WTC11 (cell line): Measurements from ENCODE around the gene STRA6. TPM values are rescaled to one million over a fixed set of nuclear protein-coding genes. Genes with fewer than 3 reads are reported as not detected.

Source experiments
- ATAC-seq: fragments of 200-7000 bp; cut with Tn5 transposase; 2 replicates; pipeline ENCODE4 v1.10.0; 2021; ENCODE audit warnings: mild to moderate bottlenecking, moderate library complexity
- CTCF ChIA-PET: fragments of 300-600 bp; sonication (Branson Sonifier 250); formaldehyde crosslinking; loops from one replicate; lab custom pipeline; 2021; ENCODE audit warnings: antibody characterized with exemption; lab: Charles Lee
- POLR2A ChIA-PET: fragments of 350-600 bp; sonication (Branson Sonifier 250); formaldehyde crosslinking; loops from one replicate; lab custom pipeline; 2021; ENCODE audit warnings: antibody characterized with exemption; lab: Charles Lee
- DNase-seq: peaks from one replicate; pipeline ENCODE4 v3.0.0; 2021; ENCODE audit warnings: low spot score
- H3K27ac Mint-ChIP-seq: 2 replicates; pipeline ENCODE4 v1.8.0; 2021; ENCODE audit warnings: mixed read lengths
- H3K27me3 Mint-ChIP-seq: 2 replicates; pipeline ENCODE4 v1.8.0; 2021; ENCODE audit warnings: low read depth, mild to moderate bottlenecking, moderate library complexity, mixed read lengths
- H3K36me3 Mint-ChIP-seq: 2 replicates; pipeline ENCODE4 v1.8.0; 2021; ENCODE audit warnings: mixed read lengths
- H3K4me1 Mint-ChIP-seq: 2 replicates; pipeline ENCODE4 v1.8.0; 2022; ENCODE audit warnings: mixed read lengths
- H3K4me3 Mint-ChIP-seq: 2 replicates; pipeline ENCODE4 v1.8.0; 2021; ENCODE audit warnings: mild to moderate bottlenecking, moderate library complexity, mixed read lengths
- H3K9me3 Mint-ChIP-seq: 2 replicates; pipeline ENCODE4 v1.8.0; 2021; ENCODE audit warnings: mixed read lengths
- ATF1 ChIP-seq: sonication (generic); formaldehyde crosslinking; IDR thresholded peaks from 2 replicates; pipeline ENCODE4 v1.8.1; 2023; ENCODE audit warnings: mild to moderate bottlenecking, moderate library complexity, missing genetic modification reagents
- ATF3 ChIP-seq: sonication (generic); formaldehyde crosslinking; conservative IDR thresholded peaks from 2 replicates; pipeline ENCODE4 v1.8.1; 2022; ENCODE audit warnings: mild to moderate bottlenecking, missing genetic modification reagents
- ELF4 ChIP-seq: sonication (generic); formaldehyde crosslinking; IDR thresholded peaks from 2 replicates; pipeline ENCODE4 v1.8.1; 2022; ENCODE audit warnings: low read depth, mild to moderate bottlenecking, moderate library complexity, missing genetic modification reagents
- ERG ChIP-seq: fragments of 250-450 bp; sonication (Bioruptor Pico); IDR thresholded peaks from 2 replicates; pipeline ENCODE4 v1.8.0; 2021; ENCODE audit warnings: mild to moderate bottlenecking
- FOXJ3 ChIP-seq: sonication (generic); formaldehyde crosslinking; IDR thresholded peaks from 2 replicates; pipeline ENCODE4 v1.9.0; 2021; ENCODE audit warnings: missing genetic modification reagents, mild to moderate bottlenecking, borderline replicate concordance
- FOXP1 ChIP-seq: sonication (generic); formaldehyde crosslinking; IDR thresholded peaks from 2 replicates; pipeline ENCODE4 v1.8.0; 2022; ENCODE audit warnings: missing genetic modification reagents, mild to moderate bottlenecking, moderate library complexity, borderline replicate concordance
- HMGXB4 ChIP-seq: sonication (generic); formaldehyde crosslinking; IDR thresholded peaks from 2 replicates; pipeline ENCODE4 v1.8.1; 2023; ENCODE audit warnings: mild to moderate bottlenecking, moderate library complexity, missing genetic modification reagents
- IRF2 ChIP-seq: sonication (generic); formaldehyde crosslinking; IDR thresholded peaks from 2 replicates; pipeline ENCODE4 v1.8.0; 2022; ENCODE audit warnings: low read depth, missing genetic modification reagents, borderline replicate concordance
- KAT7 ChIP-seq: sonication (generic); formaldehyde crosslinking; IDR thresholded peaks from 2 replicates; pipeline ENCODE4 v1.8.1; 2023; ENCODE audit warnings: missing genetic modification reagents, mild to moderate bottlenecking, borderline replicate concordance
- NFATC4 ChIP-seq: fragments of 250-450 bp; sonication (Bioruptor Pico); IDR thresholded peaks from 2 replicates; pipeline ENCODE4 v1.9.0; 2021; ENCODE audit warnings: mild to moderate bottlenecking
- SP1 ChIP-seq: sonication (generic); formaldehyde crosslinking; conservative IDR thresholded peaks from 2 replicates; pipeline ENCODE4 v1.8.1; 2022; ENCODE audit warnings: missing genetic modification reagents
- TCF7 ChIP-seq: sonication (generic); formaldehyde crosslinking; IDR thresholded peaks from 2 replicates; pipeline ENCODE4 v1.8.0; 2022; ENCODE audit warnings: mild to moderate bottlenecking, low read depth, missing genetic modification reagents, moderate library complexity
- ZNF263 ChIP-seq: sonication (generic); formaldehyde crosslinking; IDR thresholded peaks from 2 replicates; pipeline ENCODE4 v1.8.1; 2022; ENCODE audit warnings: low read depth, mild to moderate bottlenecking, moderate library complexity, missing genetic modification reagents
- ZNF317 ChIP-seq: sonication (generic); formaldehyde crosslinking; IDR thresholded peaks from 2 replicates; pipeline ENCODE4 v1.8.1; 2023; ENCODE audit warnings: low read depth, mild to moderate bottlenecking, moderate library complexity, missing genetic modification reagents, borderline replicate concordance
- total RNA-seq: library from RNA; stranded (reverse); gene quantifications from 3 replicates; pipeline ENCODE4 v1.2.3, GENCODE V29; 2021
- TF ChIP-seq, protein P1 (sequence below): sonication (generic); formaldehyde crosslinking; IDR thresholded peaks from 2 replicates; pipeline ENCODE4 v1.8.1; 2022; ENCODE audit warnings: low read depth, missing genetic modification reagents, borderline replicate concordance
- TF ChIP-seq, protein P2 (sequence below): sonication (generic); formaldehyde crosslinking; IDR thresholded peaks from 2 replicates; pipeline ENCODE4 v1.8.0; 2022; ENCODE audit warnings: mild to moderate bottlenecking, missing genetic modification reagents
- TF ChIP-seq, protein P3 (sequence below): sonication (generic); formaldehyde crosslinking; IDR thresholded peaks from 2 replicates; pipeline ENCODE4 v1.8.0; 2023; ENCODE audit warnings: missing genetic modification reagents, mild to moderate bottlenecking, borderline replicate concordance
- TF ChIP-seq, protein P4 (sequence below): fragments of 250-450 bp; sonication (Bioruptor Pico); IDR thresholded peaks from 2 replicates; pipeline ENCODE4 v1.9.0; 2021; ENCODE audit warnings: mild to moderate bottlenecking

STRA6 gene
- total RNA-seq, 1 experiment from 2014 or later: 23.2 TPM

GRCh38 chr15:74243431-74243830, 40.8 kb upstream of the STRA6 start:
- Mint-ChIP-seq H3K4me3 (no peak overlapping the region), H3K9me3 (no peaks in the 10 kb centered on the region), H3K36me3 (no peaks in the 10 kb centered on the region), H3K27me3 (peaks cover 31% of the 10 kb centered on the region), H3K27ac (no peak overlapping the region), H3K4me1 (peaks cover 46% of the 10 kb centered on the region)
- ChIA-PET POLR2A (no interaction called here), CTCF (interaction anchor here (1.2 to 2.1 kb wide), 5 partner anchors 40 to 77 kb away, joined by 3 to 9 read pairs (median 5); partner anchors contain the start of gene STRA6)
- ATAC-seq (no peak), DNase-seq (no peak)
- TF ChIP-seq ZNF317 (no peak), ELF4 (CRISPR knock-in tag) (no peak), TCF7 (CRISPR knock-in tag) (no peak)
- TF ChIP-seq, protein P1, sequence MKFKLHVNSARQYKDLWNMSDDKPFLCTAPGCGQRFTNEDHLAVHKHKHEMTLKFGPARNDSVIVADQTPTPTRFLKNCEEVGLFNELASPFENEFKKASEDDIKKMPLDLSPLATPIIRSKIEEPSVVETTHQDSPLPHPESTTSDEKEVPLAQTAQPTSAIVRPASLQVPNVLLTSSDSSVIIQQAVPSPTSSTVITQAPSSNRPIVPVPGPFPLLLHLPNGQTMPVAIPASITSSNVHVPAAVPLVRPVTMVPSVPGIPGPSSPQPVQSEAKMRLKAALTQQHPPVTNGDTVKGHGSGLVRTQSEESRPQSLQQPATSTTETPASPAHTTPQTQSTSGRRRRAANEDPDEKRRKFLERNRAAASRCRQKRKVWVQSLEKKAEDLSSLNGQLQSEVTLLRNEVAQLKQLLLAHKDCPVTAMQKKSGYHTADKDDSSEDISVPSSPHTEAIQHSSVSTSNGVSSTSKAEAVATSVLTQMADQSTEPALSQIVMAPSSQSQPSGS (CRISPR knock-in tag): no peak

DNA sequence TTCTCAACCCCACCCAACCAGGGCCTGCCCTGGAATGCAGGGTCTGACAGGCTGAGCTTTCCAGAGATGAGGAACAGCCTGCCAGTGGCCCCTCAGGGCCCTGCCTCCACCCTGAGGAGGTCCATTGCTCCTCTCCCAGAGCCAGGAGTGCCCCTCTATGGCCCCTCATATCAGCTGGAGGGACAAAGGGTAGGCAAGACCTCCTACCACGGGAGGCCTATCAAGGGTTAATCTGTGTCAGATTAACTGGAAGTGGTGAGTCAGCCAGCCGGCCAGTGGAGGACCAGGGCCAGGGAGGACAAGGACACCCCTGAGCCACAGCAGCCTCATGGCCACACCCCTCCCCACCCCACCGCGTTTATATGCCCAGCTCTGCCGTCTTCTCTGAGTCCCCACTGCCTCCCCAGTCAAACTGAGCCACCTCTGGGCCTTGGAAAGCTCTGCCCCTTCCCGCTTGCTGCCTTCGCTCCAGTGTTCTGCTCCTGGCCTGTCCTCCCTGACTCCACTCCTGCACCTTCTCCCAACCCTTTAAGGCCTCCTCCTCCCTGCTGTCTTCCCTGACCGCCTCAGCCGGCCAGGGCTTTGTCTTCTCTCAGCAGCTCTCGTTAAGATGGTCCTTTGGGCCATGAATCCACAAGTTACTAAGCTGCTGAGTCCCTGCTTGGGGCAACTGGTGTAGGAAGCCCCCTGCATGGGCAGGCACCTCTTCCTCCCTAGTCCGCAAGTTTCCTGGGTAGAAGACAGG, 40.0 kb upstream of the STRA6 start:
- Mint-ChIP-seq H3K9me3 (no peaks in the 10 kb centered on the region), H3K27ac (no peak overlapping the region), H3K27me3 (peaks cover 32% of the 10 kb centered on the region), H3K4me1 (peaks cover 46% of the 10 kb centered on the region), H3K4me3 (no peak overlapping the region), H3K36me3 (no peaks in the 10 kb centered on the region)
- no peak for DNase-seq
- TF ChIP-seq SP1 (CRISPR knock-in tag) (no peak), IRF2 (CRISPR knock-in tag) (no peak)
- TF ChIP-seq, protein P2, sequence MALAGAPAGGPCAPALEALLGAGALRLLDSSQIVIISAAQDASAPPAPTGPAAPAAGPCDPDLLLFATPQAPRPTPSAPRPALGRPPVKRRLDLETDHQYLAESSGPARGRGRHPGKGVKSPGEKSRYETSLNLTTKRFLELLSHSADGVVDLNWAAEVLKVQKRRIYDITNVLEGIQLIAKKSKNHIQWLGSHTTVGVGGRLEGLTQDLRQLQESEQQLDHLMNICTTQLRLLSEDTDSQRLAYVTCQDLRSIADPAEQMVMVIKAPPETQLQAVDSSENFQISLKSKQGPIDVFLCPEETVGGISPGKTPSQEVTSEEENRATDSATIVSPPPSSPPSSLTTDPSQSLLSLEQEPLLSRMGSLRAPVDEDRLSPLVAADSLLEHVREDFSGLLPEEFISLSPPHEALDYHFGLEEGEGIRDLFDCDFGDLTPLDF (CRISPR knock-in tag): no peak
- TF ChIP-seq, protein P3, sequence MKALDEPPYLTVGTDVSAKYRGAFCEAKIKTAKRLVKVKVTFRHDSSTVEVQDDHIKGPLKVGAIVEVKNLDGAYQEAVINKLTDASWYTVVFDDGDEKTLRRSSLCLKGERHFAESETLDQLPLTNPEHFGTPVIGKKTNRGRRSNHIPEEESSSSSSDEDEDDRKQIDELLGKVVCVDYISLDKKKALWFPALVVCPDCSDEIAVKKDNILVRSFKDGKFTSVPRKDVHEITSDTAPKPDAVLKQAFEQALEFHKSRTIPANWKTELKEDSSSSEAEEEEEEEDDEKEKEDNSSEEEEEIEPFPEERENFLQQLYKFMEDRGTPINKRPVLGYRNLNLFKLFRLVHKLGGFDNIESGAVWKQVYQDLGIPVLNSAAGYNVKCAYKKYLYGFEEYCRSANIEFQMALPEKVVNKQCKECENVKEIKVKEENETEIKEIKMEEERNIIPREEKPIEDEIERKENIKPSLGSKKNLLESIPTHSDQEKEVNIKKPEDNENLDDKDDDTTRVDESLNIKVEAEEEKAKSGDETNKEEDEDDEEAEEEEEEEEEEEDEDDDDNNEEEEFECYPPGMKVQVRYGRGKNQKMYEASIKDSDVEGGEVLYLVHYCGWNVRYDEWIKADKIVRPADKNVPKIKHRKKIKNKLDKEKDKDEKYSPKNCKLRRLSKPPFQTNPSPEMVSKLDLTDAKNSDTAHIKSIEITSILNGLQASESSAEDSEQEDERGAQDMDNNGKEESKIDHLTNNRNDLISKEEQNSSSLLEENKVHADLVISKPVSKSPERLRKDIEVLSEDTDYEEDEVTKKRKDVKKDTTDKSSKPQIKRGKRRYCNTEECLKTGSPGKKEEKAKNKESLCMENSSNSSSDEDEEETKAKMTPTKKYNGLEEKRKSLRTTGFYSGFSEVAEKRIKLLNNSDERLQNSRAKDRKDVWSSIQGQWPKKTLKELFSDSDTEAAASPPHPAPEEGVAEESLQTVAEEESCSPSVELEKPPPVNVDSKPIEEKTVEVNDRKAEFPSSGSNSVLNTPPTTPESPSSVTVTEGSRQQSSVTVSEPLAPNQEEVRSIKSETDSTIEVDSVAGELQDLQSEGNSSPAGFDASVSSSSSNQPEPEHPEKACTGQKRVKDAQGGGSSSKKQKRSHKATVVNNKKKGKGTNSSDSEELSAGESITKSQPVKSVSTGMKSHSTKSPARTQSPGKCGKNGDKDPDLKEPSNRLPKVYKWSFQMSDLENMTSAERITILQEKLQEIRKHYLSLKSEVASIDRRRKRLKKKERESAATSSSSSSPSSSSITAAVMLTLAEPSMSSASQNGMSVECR (CRISPR knock-in tag): no peak
- CTCF ChIA-PET: interaction anchor here (0.8 to 2.1 kb wide), 6 partner anchors 39 to 189 kb away, joined by 3 to 9 read pairs (median 4); partner anchors contain the start of gene STRA6
- no peak for ATAC-seq
- POLR2A ChIA-PET: no interaction called here

GRCh38 chr15:74240897-74241614, 38.5 kb upstream of the STRA6 start:
- H3K9me3 Mint-ChIP-seq: no peaks in the 10 kb centered on the region
- H3K4me1 Mint-ChIP-seq: peaks cover 48% of the 10 kb centered on the region
- H3K36me3 Mint-ChIP-seq: no peaks in the 10 kb centered on the region
- ChIA-PET CTCF (interaction anchor here (0.9 to 3.9 kb wide), 3 partner anchors 67 to 107 kb away, joined by 3 to 25 read pairs (median 3); no protein-coding TSS in a partner anchor), POLR2A (no interaction called here)
- peaks cover 29% of the 10 kb centered on the region for H3K27me3 Mint-ChIP-seq
- DNase-seq (no peak), ATAC-seq (no peak)
- H3K27ac Mint-ChIP-seq: no peak overlapping the region
- no peak overlapping the region for H3K4me3 Mint-ChIP-seq
- TF ChIP-seq FOXJ3 (CRISPR knock-in tag) (no peak), ATF3 (CRISPR knock-in tag) (no peak), NFATC4 (no peak), HMGXB4 (CRISPR knock-in tag) (no peak), ZNF263 (CRISPR knock-in tag) (no peak), KAT7 (CRISPR knock-in tag) (no peak), ATF1 (no peak), FOXP1 (no peak), ERG (no peak)
- TF ChIP-seq, protein P4, sequence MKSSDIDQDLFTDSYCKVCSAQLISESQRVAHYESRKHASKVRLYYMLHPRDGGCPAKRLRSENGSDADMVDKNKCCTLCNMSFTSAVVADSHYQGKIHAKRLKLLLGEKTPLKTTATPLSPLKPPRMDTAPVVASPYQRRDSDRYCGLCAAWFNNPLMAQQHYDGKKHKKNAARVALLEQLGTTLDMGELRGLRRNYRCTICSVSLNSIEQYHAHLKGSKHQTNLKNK (CRISPR knock-in tag): no peak
